Measurements from ENCODE around the gene PIWIL4. TPM values are rescaled to one million over a fixed set of nuclear protein-coding genes. Genes with fewer than 3 reads are reported as not detected.

The PIWIL4 gene
- total RNA-seq, 1 donor from 2014 or later = 0.59 TPM

GRCh38 chr11:94650756-94651155 lies 83.6 kb downstream of the PIWIL4 start:
- Histone ChIP-seq H3K79me2 (ENCODE audit: insufficient read depth, low read length) (no peaks in the 10 kb centered on the region), H3K9ac (ENCODE audit: low read length) (no peak overlapping the region), H4K20me1 (ENCODE audit: insufficient read depth, low read length) (no peaks in the 10 kb centered on the region), H3K9me3 (ENCODE audit: insufficient read depth, low read depth, low read length) (no peaks in the 10 kb centered on the region), H3K27ac (ENCODE audit: low read depth, low read length) (no peak overlapping the region), H3K4me1 (ENCODE audit: insufficient read depth, low read length) (no peaks in the 10 kb centered on the region), H3K27me3 (ENCODE audit: insufficient read depth, low read length) (no peaks in the 10 kb centered on the region), H3K4me3 (ENCODE audit: insufficient read depth, low read depth, low read length) (no peak overlapping the region), H3K4me2 (ENCODE audit: low read length) (no peak overlapping the region), H3K36me3 (ENCODE audit: insufficient read depth, low read length) (no peaks in the 10 kb centered on the region), H2AFZ (ENCODE audit: low read depth, low read length) (no peak overlapping the region)
- TF ChIP-seq EZH2 (IDR thresholded peaks at IDR 0.05; ENCODE audit: insufficient read depth, low read length) (no peak), CTCF (IDR thresholded peaks at IDR 0.05; ENCODE audit: insufficient read depth, low read depth, low read length) (no peak)
- Mint-ChIP-seq H3K4me3 (ENCODE audit: unreplicated experiment) (no peak overlapping the region), H3K27ac (ENCODE audit: unreplicated experiment) (peak overlapping the region; percentile 88), H3K9me3 (ENCODE audit: unreplicated experiment) (peaks cover 2% of the 10 kb centered on the region), H3K36me3 (ENCODE audit: low read depth, unreplicated experiment) (no peaks in the 10 kb centered on the region), H3K27me3 (ENCODE audit: low read depth, unreplicated experiment) (no peaks in the 10 kb centered on the region), H3K4me1 (ENCODE audit: low read depth, unreplicated experiment) (peaks cover 13% of the 10 kb centered on the region)
- no peak for DNase-seq (ENCODE audit: low read depth)
- FAIRE-seq = no peak

- Histone ChIP-seq H3K4me1 (ENCODE audit: insufficient read depth, low read length) (no peaks in the 10 kb centered on the region), H3K27ac (ENCODE audit: low read depth, low read length) (no peak overlapping the region), H4K20me1 (ENCODE audit: insufficient read depth, low read length) (no peaks in the 10 kb centered on the region), H3K4me3 (ENCODE audit: insufficient read depth, low read depth, low read length) (no peak overlapping the region), H3K79me2 (ENCODE audit: insufficient read depth, low read length) (no peaks in the 10 kb centered on the region), H3K36me3 (ENCODE audit: insufficient read depth, low read length) (no peaks in the 10 kb centered on the region), H3K27me3 (ENCODE audit: insufficient read depth, low read length) (no peaks in the 10 kb centered on the region), H2AFZ (ENCODE audit: low read depth, low read length) (no peak overlapping the region), H3K9ac (ENCODE audit: low read length) (no peak overlapping the region), H3K9me3 (ENCODE audit: insufficient read depth, low read depth, low read length) (no peaks in the 10 kb centered on the region), H3K4me2 (ENCODE audit: low read length) (no peak overlapping the region)
- FAIRE-seq = no peak
- H3K4me3 Mint-ChIP-seq (ENCODE audit: unreplicated experiment) = no peak overlapping the region
- peaks cover 20% of the 10 kb centered on the region for H3K4me1 Mint-ChIP-seq (ENCODE audit: low read depth, unreplicated experiment)
- no peaks in the 10 kb centered on the region for H3K36me3 Mint-ChIP-seq (ENCODE audit: low read depth, unreplicated experiment)
- TF ChIP-seq EZH2 (IDR thresholded peaks at IDR 0.05; ENCODE audit: insufficient read depth, low read length) (no peak), CTCF (IDR thresholded peaks at IDR 0.05; ENCODE audit: insufficient read depth, low read depth, low read length) (no peak)
- no peak overlapping the region for H3K27ac Mint-ChIP-seq (ENCODE audit: unreplicated experiment)
- no peaks in the 10 kb centered on the region for H3K27me3 Mint-ChIP-seq (ENCODE audit: low read depth, unreplicated experiment)
- DNase-seq (ENCODE audit: low read depth) = no peak
- peaks cover 2% of the 10 kb centered on the region for H3K9me3 Mint-ChIP-seq (ENCODE audit: unreplicated experiment)
Observed at GRCh38 chr11:94652735-94653284, 85.6 kb downstream of the PIWIL4 start.

- H4K20me1 ChIP-seq (ENCODE audit: insufficient read depth, low read length) = no peaks in the 10 kb centered on the region
- no peak overlapping the region for H3K27ac ChIP-seq (ENCODE audit: low read depth, low read length)
- H3K79me2 ChIP-seq (ENCODE audit: insufficient read depth, low read length) = no peaks in the 10 kb centered on the region
- H3K4me2 ChIP-seq (ENCODE audit: low read length) = no peak overlapping the region
- no peaks in the 10 kb centered on the region for H3K27me3 Mint-ChIP-seq (ENCODE audit: low read depth, unreplicated experiment)
- DNase-seq (ENCODE audit: low read depth) = no peak
- H3K4me1 Mint-ChIP-seq (ENCODE audit: low read depth, unreplicated experiment) = peaks cover 20% of the 10 kb centered on the region
- no peaks in the 10 kb centered on the region for H3K36me3 Mint-ChIP-seq (ENCODE audit: low read depth, unreplicated experiment)
- H3K9me3 Mint-ChIP-seq (ENCODE audit: unreplicated experiment) = peaks cover 2% of the 10 kb centered on the region
- no peak overlapping the region for H3K4me3 Mint-ChIP-seq (ENCODE audit: unreplicated experiment)
- H3K9ac ChIP-seq (ENCODE audit: low read length) = no peak overlapping the region
- H3K4me3 ChIP-seq (ENCODE audit: insufficient read depth, low read depth, low read length) = no peak overlapping the region
- H3K27ac Mint-ChIP-seq (ENCODE audit: unreplicated experiment) = no peak overlapping the region
- no peaks in the 10 kb centered on the region for H3K9me3 ChIP-seq (ENCODE audit: insufficient read depth, low read depth, low read length)
- H2AFZ ChIP-seq (ENCODE audit: low read depth, low read length) = no peak overlapping the region
- TF ChIP-seq CTCF (IDR thresholded peaks at IDR 0.05; ENCODE audit: insufficient read depth, low read depth, low read length) = no peak
- TF ChIP-seq EZH2 (IDR thresholded peaks at IDR 0.05; ENCODE audit: insufficient read depth, low read length) = no peak
- no peaks in the 10 kb centered on the region for H3K4me1 ChIP-seq (ENCODE audit: insufficient read depth, low read length)
- no peaks in the 10 kb centered on the region for H3K36me3 ChIP-seq (ENCODE audit: insufficient read depth, low read length)
- FAIRE-seq = no peak
- no peaks in the 10 kb centered on the region for H3K27me3 ChIP-seq (ENCODE audit: insufficient read depth, low read length)
Observed at GRCh38 chr11:94653561-94653960, 86.4 kb downstream of the PIWIL4 start.
